HCT116 (cell line): ENCODE data around the gene ATP7B. TPM values are rescaled to one million over a fixed set of nuclear protein-coding genes. Genes with fewer than 3 reads are reported as not detected.

ENCODE experiments used
- ATAC-seq: fragments of 200-7000 bp; cut with Tn5 transposase; 2 replicates; pipeline ENCODE4 v1.9.1; 2020; ENCODE audit warnings: mild to moderate bottlenecking, moderate library complexity
- BruUV-seq: library from RNA; stranded (reverse); fragments of 400-500 nt; replicated peaks from 2 replicates; lab custom pipeline; 2021; lab: Mats Ljungman, UMichigan
- CTCF ChIA-PET: fragments of 300-600 bp; sonication (Branson Sonifier 250); formaldehyde crosslinking; loops from one replicate; lab custom pipeline; 2021; ENCODE audit warnings: antibody characterized with exemption; lab: Charles Lee
- POLR2A ChIA-PET: fragments of 300-600, 350-600 bp; sonication (Branson Sonifier 250); formaldehyde crosslinking; loops from one replicate; lab custom pipeline; 2021; ENCODE audit warnings: antibody characterized with exemption; lab: Charles Lee
- RAD21 ChIA-PET, 2 experiments: fragments of 300-600 bp; sonication (Branson Sonifier 250); formaldehyde crosslinking; loops; one replicate each; lab custom pipeline; 2023; ENCODE audit warnings: low total read pairs in 2 of 2; ENCODE audit not compliant: uncharacterized antibody in 2 of 2, unreplicated experiment in 2 of 2, low non-redundant PET in 1 of 2; lab: Charles Lee
- DNase-seq: peaks from one replicate; pipeline ENCODE4 v3.0.0-alpha.2; 2010; ENCODE audit warnings: low read depth, low spot score
- H2AFZ ChIP-seq: fragments of 200-600 bp; shearing (Covaris generic), sonication (generic); 2 replicates; pipeline ENCODE4 v1.6.1; 2017; ENCODE audit warnings: low read depth, mixed run types, mixed read lengths, antibody characterized with exemption, low read length; ENCODE audit not compliant: poor library complexity, severe bottlenecking
- H3K27ac ChIP-seq: 2 replicates; pipeline ENCODE4 v1.5.1; 2012; ENCODE audit warnings: low read depth, low read length
- H3K27me3 ChIP-seq: fragments of 200-600 bp; sonication (generic); 2 replicates; pipeline ENCODE4 v1.6.1; 2016; ENCODE audit warnings: mixed run types, low read length, mixed read lengths; ENCODE audit not compliant: insufficient read depth
- H3K36me3 ChIP-seq, 2 experiments: fragments of 200-500 bp in 1 of 2; fragments of 200-600 bp in 1 of 2; sonication (Bioruptor generic) in 1 of 2; sonication (generic) in 1 of 2; 2 replicates each; pipeline versions ENCODE4 v1.5.1 to v1.6.1; 2014 to 2016; ENCODE audit warnings: low read length in 2 of 2, inconsistent platforms in 1 of 2, mixed read lengths in 1 of 2, mixed run types in 1 of 2; ENCODE audit not compliant: insufficient read depth in 2 of 2, control insufficient read depth in 1 of 2
- H3K4me1 ChIP-seq, 2 experiments: fragments of 200-600 bp in 1 of 2; sonication (generic) in 1 of 2; 2 replicates each; pipeline versions ENCODE4 v1.5.1 to v1.6.1; 2012 to 2017; ENCODE audit warnings: low read length in 2 of 2, inconsistent platforms in 1 of 2, mild to moderate bottlenecking in 1 of 2, mixed read lengths in 1 of 2, mixed run types in 1 of 2, moderate library complexity in 1 of 2; ENCODE audit not compliant: insufficient read depth in 2 of 2, control insufficient read depth in 1 of 2
- H3K4me2 ChIP-seq: fragments of 200-600 bp; sonication (generic); 2 replicates; pipeline ENCODE4 v1.6.1; 2017; ENCODE audit warnings: mixed run types, low read length, mixed read lengths
- H3K4me3 ChIP-seq, 2 experiments: fragments of 200-600 bp in 1 of 2; sonication (generic) in 1 of 2; replicated peaks in 1 of 2; 2 replicates each; pipeline ENCODE4 v1.5.1; 2011 to 2016; ENCODE audit warnings: low read length in 2 of 2, control low read depth in 1 of 2, low read depth in 1 of 2, mild to moderate bottlenecking in 1 of 2, mixed read lengths in 1 of 2, mixed run types in 1 of 2
- H3K79me2 ChIP-seq: fragments of 200-600 bp; sonication (generic); 2 replicates; pipeline ENCODE4 v1.6.1; 2017; ENCODE audit warnings: mild to moderate bottlenecking, mixed run types, low read length, moderate library complexity, mixed read lengths; ENCODE audit not compliant: insufficient read depth
- H3K9ac ChIP-seq: fragments of 200-600 bp; sonication (generic); 2 replicates; pipeline ENCODE4 v1.6.1; 2016; ENCODE audit warnings: low read length, mixed read lengths
- H3K9me2 ChIP-seq: fragments of 200-600 bp; sonication (generic), shearing (Covaris generic); 2 replicates; pipeline ENCODE4 v1.6.1; 2017; ENCODE audit warnings: mixed run types, mild to moderate bottlenecking, moderate library complexity; ENCODE audit not compliant: insufficient read depth
- H3K9me3 ChIP-seq, 2 experiments: fragments of 200-500 bp in 1 of 2; fragments of 200-600 bp in 1 of 2; sonication (Bioruptor generic) in 1 of 2; sonication (generic) in 1 of 2; 2 replicates each; pipeline ENCODE4 v1.6.1; 2014 to 2017; ENCODE audit warnings: low read length in 2 of 2, mixed read lengths in 2 of 2, inconsistent platforms in 1 of 2, low read depth in 1 of 2, mild to moderate bottlenecking in 1 of 2, mixed run types in 1 of 2, moderate library complexity in 1 of 2; ENCODE audit not compliant: control insufficient read depth in 1 of 2, insufficient read depth in 1 of 2
- H4K20me1 ChIP-seq: fragments of 200-600 bp; sonication (generic), shearing (Covaris generic); 2 replicates; pipeline ENCODE4 v1.6.1; 2017; ENCODE audit warnings: mixed run types, mild to moderate bottlenecking, moderate library complexity; ENCODE audit not compliant: insufficient read depth
- CTCF ChIP-seq, 3 experiments: fragments of 200-600 bp in 1 of 3; sonication (generic) in 1 of 3; IDR thresholded peaks in 2 of 3; conservative IDR thresholded peaks in 1 of 3; 2 replicates each; pipeline ENCODE4 v1.5.1; 2012 to 2017; ENCODE audit warnings: low read depth in 2 of 3, low read length in 2 of 3, antibody characterized with exemption in 1 of 3, borderline replicate concordance in 1 of 3, control low read depth in 1 of 3, mild to moderate bottlenecking in 1 of 3, mixed read lengths in 1 of 3, mixed run types in 1 of 3, moderate library complexity in 1 of 3; ENCODE audit not compliant: insufficient read depth in 1 of 3
- EZH2phosphoT487 ChIP-seq: fragments of 200-600 bp; IDR thresholded peaks from 2 replicates; pipeline ENCODE4 v1.6.1; 2018; ENCODE audit warnings: antibody characterized with exemption, borderline replicate concordance
- FOSL1 ChIP-seq: IDR thresholded peaks from 2 replicates; pipeline ENCODE4 v1.6.1; 2012; ENCODE audit warnings: low read depth
- RAD21 ChIP-seq: IDR thresholded peaks from 2 replicates; pipeline ENCODE4 v1.6.1; 2012; ENCODE audit warnings: low read depth, mild to moderate bottlenecking
- intact Hi-C: fragments of 100-400 bp; cut with micrococcal nuclease; formaldehyde crosslinking; loops from 2 replicates; pipeline ENCODE4 v1.10.0; 2022
- total RNA-seq: library from RNA; stranded (reverse); gene quantifications from one replicate; pipeline ENCODE4 v1.2.1, GENCODE V29; 2021; ENCODE audit not compliant: unreplicated experiment

Gene ATP7B
- total RNA-seq, 1 experiment from 2014 or later, result 10.3 TPM

GRCh38 chr13:51937320-51938290 is 73.6 kb downstream of the ATP7B start:
- no peak for TF ChIP-seq FOSL1
- BruUV-seq, result no TSS peak
- ChIA-PET RAD21 (no interaction called here), CTCF (interaction anchor here (4.0 kb wide), 1 partner anchor 191 kb away, joined by 32 read pairs; the partner anchor contains the start of gene NEK5), POLR2A (no interaction called here)
- Histone ChIP-seq H3K27me3 (no peaks in the 10 kb centered on the region), H3K4me2 (no peak overlapping the region), H3K36me3 (no peaks in the 10 kb centered on the region), H3K9ac (no peak overlapping the region), H4K20me1 (no peaks in the 10 kb centered on the region), H3K9me2 (no peaks in the 10 kb centered on the region), H3K4me1 (peaks cover 10 to 19% of the 10 kb centered on the region in 2 experiments; a peak in 3 of 4 replicates), H3K79me2 (no peaks in the 10 kb centered on the region), H2AFZ (no peak overlapping the region), H3K9me3 (no peaks in the 10 kb centered on the region), H3K4me3 (no peak overlapping the region), H3K27ac (no peak overlapping the region)
- no peak for ATAC-seq
- intact Hi-C loops, result no loop called here
- no peak for DNase-seq

- ATAC-seq (peak; percentile 98), DNase-seq (peak; percentile 19)
- no peaks in the 10 kb centered on the region for H3K9me2 ChIP-seq
- peak overlapping the region; percentile 7; the same call in 1 of the 2 replicates for H3K4me2 ChIP-seq
- H3K4me1 ChIP-seq, result peaks cover 2 to 7% of the 10 kb centered on the region in 2 experiments; a peak in 3 of 4 replicates
- H3K4me3 ChIP-seq, result no peak overlapping the region
- H3K36me3 ChIP-seq, result no peaks in the 10 kb centered on the region
- H3K27me3 ChIP-seq, result no peaks in the 10 kb centered on the region
- no peaks in the 10 kb centered on the region for H3K9me3 ChIP-seq
- H3K9ac ChIP-seq, result no peak overlapping the region
- intact Hi-C loops, result loop anchor here (1.0 kb wide), 1 partner anchor 192 kb away; no protein-coding TSS in a partner anchor
- H3K27ac ChIP-seq, result no peak overlapping the region
- no peak overlapping the region for H2AFZ ChIP-seq
- no TSS peak for BruUV-seq
- POLR2A ChIA-PET, result no interaction called here
- TF ChIP-seq EZH2phosphoT487 (no peak), CTCF (IDR thresholded peaks at IDR 0.05 in 2 of 3, conservative IDR thresholded peaks at IDR 0.05 in 1 of 3; ENCODE audit: borderline replicate concordance in 1 of 3, insufficient read depth in 1 of 3, low read depth in 2 of 3, low read length in 2 of 3) (peak; percentile 35 to 78 (median 62); a peak in 5 of 6 replicates), RAD21 (peak; percentile 56)
- CTCF ChIA-PET, result interaction anchor here (0.7 to 4.0 kb wide), 7 partner anchors 13 to 515 kb away, joined by 3 to 32 read pairs (median 3); partner anchors contain the start of gene NEK5
- no peaks in the 10 kb centered on the region for H3K79me2 ChIP-seq
- H4K20me1 ChIP-seq, result no peaks in the 10 kb centered on the region
- RAD21 ChIA-PET, result interaction anchor here (0.7 to 1.0 kb wide), 3 partner anchors 192 to 1455 kb away, joined by 4 to 6 read pairs (median 4); no protein-coding TSS in a partner anchor
These were observed 75.7 kb downstream of the ATP7B start for GRCh38 chr13:51935326-51936171.
